ENCODE results near the gene HAUS1.
"Not testable (repeated sequence)": the region's sequence is repeated elsewhere in the genome, so short reads cannot be mapped to it uniquely, and the experiment has no call there.

The HAUS1 gene

DNA sequence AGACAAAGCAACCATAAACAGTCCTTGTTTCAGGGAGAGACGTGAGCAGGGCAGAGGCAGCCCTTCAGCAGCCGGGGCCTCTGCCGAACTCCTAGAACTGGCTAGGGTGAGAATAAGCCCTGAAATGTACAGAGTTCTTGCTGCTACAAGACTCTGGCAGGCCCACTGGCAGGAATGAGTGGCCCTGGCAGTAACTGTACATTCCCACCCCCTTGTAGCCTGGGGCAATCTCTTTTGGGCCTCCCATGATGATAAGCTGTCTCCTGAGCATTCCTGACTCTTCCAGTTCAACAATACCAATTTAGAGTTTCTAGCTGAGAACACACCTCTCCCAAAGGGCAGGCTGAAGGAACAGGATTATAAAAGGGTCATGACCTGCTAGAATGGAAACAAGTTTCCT is 54.3 kb downstream of the HAUS1 start:
- no peak for DNase-seq (ENCODE audit: low spot score)

DNA sequence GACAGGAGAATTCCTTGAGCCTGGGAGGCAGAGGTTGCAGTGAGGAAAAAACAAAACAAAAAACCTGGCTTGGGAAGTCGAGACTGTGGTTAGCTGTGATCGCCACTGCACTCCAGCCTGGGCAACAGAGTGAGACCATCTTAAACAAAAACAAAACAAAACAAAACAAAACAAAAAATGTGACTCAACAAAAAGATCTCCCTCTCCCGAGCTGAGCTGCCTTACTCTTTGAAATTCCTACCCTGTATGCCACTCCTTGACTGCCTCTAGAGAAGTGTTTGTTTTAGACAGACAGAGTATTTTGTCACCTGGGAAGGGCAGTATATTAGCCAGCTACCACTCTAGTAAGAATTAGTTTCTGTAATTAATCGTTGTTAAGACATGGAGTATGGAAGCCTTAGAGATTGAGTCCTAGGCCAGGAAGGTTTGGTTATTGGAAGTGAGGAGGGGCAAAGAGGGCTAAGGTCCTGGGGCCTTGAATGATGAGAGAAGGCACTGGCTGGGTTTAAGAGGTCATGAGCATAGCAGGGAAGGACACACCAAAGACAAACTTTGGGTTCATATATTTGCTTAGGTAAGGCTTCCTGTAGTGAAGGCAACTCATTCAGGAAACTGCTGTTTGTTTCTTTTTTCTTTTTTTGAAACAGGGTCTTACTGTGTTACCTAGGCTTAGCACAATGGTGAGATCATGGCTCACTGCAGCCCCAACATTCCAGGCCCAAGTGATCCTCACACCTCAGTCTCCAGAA is 56.0 kb downstream of the HAUS1 start:
- DNase-seq (ENCODE audit: low spot score): no peak

DNA sequence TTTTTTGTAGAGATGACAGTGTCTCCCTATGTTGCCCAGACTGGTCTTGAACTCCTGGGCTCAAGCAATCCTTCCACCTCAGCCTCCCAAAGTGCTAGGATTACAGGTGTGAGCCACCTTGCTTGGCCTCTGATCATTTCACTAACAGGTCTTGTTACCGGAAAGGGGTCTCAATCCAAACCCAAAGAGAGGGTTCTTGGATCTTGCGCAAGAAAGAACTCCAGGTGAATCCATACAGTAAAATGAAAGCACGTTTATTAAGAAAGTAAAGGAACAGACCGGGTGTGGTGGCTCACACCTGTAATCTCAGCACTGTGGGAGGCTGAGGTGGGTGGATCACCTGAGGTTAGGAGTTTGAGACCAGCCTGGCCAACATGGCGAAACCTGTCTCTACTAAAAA is 56.7 kb downstream of the HAUS1 start:
- DNase-seq (ENCODE audit: low spot score): not testable (repeated sequence)

DNA sequence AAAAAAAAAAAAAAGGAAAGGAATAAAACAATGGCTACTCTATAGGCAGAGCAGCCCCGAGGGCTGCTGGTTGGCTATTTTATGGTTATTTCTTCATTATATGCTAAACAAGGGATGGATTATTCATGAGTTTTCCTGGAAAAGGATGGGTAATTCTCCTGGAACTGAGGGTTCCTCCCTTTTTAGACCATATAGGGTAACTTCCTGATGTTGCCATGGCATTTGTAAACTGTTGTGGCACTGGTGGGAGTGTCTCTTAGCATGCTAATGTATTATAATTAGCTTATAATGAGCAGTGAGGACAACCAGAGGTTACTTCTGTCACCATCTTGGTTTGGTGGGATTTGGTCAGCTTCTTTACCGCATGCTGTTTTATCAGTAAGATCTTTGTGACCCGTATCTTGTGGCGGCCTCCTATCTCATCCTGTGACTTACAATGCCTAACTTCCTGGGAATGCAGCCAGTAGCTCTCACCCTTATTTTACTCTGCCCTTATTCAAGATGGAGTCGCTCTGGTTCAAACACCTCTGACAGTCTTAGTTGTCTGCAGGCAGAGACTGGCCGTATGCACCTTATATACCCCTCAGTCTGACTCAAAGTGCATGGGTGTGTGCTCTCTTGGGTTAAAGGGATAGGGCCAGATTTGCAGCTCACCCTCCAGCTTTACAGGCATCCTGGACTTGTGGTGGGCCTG is 57.7 kb downstream of the HAUS1 start:
- DNase-seq (ENCODE audit: low spot score): no peak

DNA sequence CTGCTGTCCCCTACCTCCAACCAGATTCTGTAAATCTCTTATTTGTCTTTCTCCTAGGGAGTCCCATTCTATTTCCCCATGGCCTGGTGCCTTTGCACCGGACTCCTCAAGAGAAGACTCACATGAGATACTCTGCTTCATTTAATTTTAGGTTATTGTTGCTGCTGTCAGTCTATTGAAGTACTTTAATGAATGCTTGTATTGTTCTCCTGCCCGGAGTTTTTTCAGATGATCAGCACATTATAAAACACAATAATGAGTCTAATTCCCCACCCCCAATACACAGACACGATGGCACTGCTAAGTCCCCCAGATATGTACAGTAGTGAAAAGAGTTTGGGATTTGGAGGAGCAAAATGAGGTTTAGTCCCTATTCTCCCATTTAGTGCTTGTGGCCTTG is 58.9 kb downstream of the HAUS1 start:
- DNase-seq (ENCODE audit: low spot score): no peak

DNA sequence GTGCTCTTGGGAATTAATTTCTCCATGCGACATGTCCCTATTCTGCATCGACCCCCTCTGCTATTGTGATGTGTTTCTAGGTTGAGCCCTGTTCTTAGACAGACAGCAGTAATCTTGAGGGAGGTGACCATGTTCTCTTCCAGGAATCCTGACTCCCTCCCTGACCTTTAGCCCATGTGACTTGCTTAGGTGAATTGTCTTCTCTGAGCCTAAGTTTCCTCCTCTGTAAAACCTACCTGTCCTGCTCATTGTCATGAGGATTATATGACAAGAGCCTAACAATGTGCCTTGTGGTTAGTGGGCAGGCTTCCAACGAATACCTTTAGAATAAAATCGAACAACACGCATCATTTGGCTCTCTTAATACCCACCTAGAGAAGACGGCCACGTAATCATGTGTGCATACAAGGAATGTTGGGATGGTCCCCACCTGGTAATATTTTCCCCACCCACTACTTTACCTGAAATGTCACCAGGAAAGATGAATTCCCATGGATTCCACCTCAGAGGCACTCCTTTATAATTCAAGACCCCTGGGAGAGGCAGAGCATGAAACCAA is 59.8 kb downstream of the HAUS1 start:
- no peak for DNase-seq (ENCODE audit: low spot score)

DNA sequence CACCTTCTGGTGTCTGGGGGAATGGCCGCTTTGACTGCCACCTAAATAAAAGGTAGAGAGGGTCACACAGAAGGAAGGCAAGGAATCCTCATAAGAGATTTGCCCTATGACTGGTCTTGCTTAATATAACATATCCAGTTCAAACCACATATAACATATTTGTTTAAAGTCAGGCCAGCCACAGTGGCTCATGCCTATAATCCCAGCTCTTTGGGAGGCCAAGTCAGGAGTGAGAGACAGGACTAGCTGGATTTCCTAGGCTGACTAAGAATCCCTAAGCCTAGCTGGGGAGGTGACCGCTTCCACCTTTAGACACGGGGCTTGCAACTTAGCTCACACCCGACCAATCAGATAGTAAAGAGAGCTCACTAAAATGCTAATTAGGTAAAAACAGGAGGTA is 60.3 kb downstream of the HAUS1 start:
- DNase-seq (ENCODE audit: low spot score): not testable (repeated sequence)

DNA sequence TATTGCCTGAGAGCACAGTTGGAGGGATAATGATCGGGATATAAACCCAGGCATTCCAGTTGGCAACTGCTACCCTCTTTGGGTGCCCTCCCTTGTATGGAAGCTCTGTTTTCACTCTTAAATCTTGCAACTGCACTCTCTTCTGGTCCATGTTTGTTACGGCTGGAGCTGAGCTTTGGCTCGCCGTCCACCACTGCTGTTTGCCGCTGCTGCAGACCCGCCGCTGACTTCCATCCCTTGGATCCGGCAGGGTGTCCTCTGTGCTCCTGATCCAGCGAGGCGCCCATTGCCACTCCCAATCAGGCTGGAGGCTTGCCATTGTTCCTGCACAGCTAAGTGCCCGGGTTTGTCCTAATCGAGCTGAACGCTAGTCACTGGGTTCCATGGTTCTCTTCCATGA is 60.7 kb downstream of the HAUS1 start:
- DNase-seq (ENCODE audit: low spot score): no peak

DNA sequence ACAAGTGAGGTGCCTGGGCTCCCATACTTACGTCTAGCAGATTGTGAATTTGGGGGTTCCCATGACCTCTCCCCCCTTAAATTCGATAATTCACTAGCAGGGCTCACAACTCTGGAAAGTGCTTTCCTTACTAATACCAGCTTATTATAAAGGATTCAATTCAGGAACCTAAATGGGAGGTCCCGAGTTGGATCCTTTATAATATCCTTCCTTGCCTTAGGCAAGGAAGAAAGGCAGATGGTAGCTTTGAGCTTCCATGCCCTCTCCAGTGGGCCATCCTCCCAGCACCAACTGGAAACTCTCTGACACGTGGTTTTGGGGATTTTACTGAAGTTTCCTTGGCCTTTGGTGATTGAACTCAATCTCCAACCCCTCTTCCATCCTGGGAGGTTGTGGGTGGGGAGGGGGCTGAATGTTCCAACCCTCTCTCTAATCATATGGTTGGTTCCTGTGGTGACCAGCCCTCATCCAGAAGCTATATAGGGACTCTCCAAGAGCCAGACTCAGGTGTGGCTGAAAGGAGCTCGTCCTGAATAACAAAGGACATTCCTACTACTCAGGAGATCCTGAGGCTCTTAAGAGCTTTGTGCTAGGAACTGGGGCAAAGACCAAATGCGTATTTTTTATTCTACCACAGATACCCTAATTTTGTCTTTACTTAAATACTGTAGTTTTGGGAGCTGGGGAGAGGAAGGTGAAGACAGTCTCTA is 62.2 kb downstream of the HAUS1 start:
- DNase-seq (ENCODE audit: low spot score): no peak

DNA sequence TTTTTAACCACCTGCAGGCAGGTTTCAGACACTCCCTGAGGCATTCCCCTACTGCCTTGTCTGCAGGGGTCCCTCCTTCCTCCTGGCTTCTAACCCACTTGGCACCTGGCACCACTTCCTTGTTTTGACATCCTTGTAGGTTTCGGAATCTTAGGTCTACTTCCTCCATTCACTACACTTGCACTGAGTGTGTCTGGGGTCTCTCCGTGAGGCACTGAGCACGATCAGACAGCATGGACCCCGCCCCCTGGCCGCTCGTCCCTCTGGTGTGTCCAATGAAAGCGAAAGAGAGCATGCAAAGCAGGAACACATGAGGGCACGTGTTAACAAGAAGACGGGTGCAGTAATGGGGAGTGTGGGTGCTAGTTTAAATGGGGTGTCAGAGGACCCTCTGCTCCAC is 63.8 kb downstream of the HAUS1 start:
- DNase-seq (ENCODE audit: low spot score): peak; percentile 3

DNA sequence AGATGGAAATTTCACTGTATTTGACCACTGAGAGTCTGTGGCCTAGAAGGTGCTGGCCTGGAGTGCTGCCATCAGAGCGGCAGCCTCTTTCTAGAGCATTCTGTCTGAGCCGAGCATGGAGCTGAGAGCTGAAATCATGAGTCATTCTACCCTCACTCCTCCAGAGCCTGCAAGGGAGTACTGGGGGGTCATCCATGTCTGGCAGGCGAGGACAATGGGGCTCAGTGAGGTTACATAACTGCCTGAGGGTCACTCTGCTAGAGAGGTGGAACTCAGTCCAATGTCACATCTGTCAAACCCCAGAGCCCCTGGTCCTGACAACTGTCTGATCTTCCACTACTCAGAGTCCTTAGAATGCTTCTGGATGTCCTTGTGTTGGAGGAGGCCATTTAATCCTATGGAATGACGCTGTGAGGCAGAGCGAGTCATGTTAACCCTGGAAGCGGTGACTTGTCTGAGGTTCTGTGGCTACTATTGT is 65.3 kb downstream of the HAUS1 start:
- no peak for DNase-seq (ENCODE audit: low spot score)

DNA sequence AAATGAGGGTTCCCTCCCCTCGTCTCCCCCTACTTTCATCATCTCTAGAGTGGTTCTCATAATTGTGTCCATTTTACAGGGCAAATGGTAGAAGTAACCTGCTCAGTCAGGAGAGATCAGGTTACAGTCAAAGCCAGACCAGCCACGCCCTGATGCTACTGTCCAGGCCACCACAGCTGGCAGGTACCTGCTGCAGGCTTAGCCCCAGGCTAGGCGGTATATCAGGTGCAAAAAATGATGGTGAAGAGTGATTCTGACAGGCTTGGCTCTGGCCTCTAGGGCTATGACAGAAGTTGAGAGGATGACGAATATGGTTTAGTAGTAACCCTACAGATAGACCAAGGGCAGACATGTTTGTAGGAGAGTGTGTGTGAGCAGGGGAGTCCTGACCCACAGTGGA is 67.1 kb downstream of the HAUS1 start:
- DNase-seq (ENCODE audit: low spot score): no peak

DNA sequence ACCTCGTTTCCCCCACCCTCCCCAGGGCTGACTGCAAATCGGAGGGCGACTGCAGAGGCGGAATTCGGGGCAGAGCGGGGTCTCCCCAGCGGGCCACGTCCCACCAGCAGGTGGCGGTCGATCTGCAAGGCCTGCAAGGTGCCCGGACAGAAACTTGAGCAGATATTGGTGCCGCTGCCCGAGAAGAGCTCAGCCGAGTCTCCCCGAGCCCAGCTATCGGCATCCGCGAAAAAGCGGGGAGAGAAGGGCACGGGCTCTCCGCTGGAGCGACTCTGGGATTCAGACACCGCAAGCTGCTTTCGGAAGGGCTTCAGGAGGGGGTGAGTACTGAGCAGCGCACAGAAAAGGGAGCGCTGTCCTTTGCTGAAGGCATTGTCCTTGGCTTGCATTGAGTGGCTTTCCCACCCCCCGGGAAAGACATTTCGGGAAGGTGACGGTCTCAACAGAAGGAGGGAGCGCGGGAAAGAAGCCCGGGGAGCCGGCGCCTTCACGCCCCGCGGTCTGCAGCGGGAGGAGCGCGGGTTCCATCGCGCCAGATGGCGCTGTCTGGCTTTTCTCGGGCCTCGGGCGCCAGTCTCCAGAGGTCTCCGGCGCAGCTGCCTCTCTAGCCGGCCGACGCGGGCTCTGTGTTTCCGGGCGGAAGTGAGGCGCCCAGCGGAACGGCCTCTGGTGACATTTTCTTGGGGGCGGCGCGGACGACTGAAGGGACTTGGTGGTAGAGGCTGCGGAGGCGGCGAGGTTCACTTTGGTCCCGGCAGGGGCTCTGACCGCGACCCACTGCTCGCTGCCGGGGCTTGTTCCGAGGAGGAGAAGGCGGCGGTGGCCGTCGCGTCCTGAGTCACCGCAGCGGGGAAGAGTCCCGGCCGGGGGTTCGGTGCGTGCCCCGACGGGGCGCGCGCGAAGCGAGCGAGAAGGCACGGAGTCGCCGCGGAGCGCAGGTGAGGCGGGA is 69.5 kb downstream of the HAUS1 start:
- DNase-seq (ENCODE audit: low spot score): peak; percentile 92

DNA sequence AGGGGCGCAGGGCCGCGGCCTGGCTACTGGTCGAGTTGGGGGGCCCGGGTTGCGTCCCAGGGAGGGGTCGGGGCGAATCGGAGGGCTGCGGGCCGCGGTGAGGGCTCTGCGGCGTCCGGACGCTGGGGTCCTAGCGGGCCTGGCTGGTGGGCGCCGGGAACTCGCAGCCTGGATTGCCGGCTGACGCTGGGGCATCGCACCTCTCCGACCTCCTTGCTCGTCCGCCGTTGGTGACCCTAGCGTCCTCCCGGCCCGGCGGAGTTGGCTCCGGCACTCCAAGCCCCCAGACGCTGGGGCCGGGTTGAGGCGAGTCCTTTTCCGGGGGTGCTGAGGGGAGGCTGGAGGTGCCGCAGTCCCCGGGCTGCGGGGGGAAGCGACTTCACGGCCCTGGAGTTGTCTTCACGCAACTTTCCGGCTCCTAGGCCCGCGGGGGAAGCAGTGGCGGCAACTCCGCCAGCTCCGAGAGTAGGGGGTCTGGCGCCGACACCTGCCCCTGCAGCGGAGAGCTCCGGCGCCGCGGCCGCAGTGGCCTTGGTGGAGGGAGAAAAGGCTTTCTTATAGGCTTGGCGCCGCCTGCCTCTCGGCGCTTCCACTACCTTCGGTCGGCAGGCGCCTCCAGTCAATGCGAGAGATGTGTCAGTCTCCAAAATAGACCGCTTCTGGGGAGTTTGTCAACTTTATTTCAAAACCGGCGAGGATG is 70.3 kb downstream of the HAUS1 start:
- DNase-seq (ENCODE audit: low spot score): peak; percentile 1

DNA sequence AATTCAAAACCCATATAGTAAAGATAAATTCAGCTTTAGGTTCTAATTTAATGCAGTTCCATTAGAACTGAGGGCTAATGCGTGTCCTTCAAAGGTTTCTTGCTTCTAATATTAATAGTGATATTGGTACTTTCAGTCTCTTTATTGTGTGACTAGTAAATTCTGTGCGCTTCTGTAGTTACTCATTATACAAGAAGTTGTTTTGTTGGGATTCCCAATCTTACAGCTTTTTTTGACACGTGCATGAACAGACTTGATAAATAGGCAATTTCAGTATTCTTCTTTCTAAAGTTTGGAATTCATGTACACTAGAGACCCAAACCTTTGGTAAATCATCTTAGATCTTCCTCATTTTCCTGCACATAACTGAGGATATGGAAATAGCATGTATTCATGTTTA is 71.8 kb downstream of the HAUS1 start:
- DNase-seq (ENCODE audit: low spot score): no peak
